Measurements from ENCODE around the gene LCNL1. TPM values are rescaled to one million over a fixed set of nuclear protein-coding genes. Genes with fewer than 3 reads are reported as not detected.

LCNL1 gene
- polyA plus RNA-seq, 1 donor (not counting 4 experiments of a cell fraction or from before 2014, with no cell fraction given): not detected

GRCh38 chr9:137011156-137011555 is 28.4 kb downstream of the LCNL1 start:
- dilution Hi-C loops (cut with MboI; ENCODE audit: extremely low pct_ligation_motif_present, low sequenced_read_pairs): no loop called here
- H2AFZ ChIP-seq (ENCODE audit: control insufficient read depth, low read length): no peak overlapping the region

DNA sequence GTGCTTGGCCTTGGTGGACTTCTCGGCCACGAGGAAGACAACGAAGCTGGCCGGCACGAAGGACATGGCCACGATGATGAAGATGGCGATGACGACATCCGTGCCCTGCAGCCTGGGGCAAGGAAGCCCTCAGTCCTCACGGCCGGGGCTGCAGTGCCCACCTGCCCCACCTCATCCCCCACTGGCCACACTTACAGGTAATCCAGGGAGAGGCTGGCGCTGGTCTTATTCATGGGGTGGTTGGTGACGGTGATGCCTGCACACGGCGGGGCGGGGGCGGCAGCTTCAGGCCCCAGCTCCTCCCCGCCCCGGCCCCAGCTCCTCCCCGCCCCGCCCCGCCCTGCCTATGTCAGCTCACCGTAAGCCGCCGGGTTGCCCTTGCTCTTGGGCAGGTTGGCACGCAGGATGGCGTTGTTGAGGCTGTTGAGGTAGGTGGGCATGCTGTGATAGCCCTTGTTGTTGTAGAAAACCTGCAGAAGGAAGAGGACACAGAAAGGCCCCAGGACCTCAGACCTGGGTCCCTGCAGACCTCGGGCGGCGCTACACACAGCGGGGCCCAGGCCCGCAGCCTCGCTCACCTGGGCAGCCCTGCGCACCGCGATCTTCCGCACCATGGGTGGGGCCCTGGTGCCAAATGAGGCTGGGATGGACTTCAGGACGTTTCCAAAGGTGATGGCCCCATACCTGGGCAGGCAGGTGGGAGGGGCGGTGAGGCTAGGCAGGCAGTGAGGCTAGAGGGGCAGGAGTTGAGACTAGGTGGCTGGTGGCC is 29.3 kb downstream of the LCNL1 start:
- no peak overlapping the region for H3K9ac ChIP-seq (ENCODE audit: control insufficient read depth, extremely low read depth, insufficient read depth, low read length)
- H3K27ac ChIP-seq (ENCODE audit: control insufficient read depth, insufficient read depth, low read length): no peak overlapping the region
- no peak overlapping the region for H3K4me2 ChIP-seq (ENCODE audit: control insufficient read depth, extremely low read depth, insufficient read depth, low read depth, low read length)
- H3K27me3 ChIP-seq (ENCODE audit: control insufficient read depth, extremely low read depth, insufficient read depth, low read length): no peaks in the 10 kb centered on the region
- no peaks in the 10 kb centered on the region for H3K36me3 ChIP-seq (ENCODE audit: control insufficient read depth in 2 of 2, extremely low read depth in 1 of 2, insufficient read depth in 2 of 2, low read length in 2 of 2)
- FAIRE-seq (no peak), DNase-seq (ENCODE audit: low read depth, low spot score) (no peak)
- H3K9me1 ChIP-seq (ENCODE audit: control insufficient read depth, extremely low read depth, insufficient read depth, low read length): no peaks in the 10 kb centered on the region
- H2AFZ ChIP-seq (ENCODE audit: control insufficient read depth, low read length): no peak overlapping the region
- no peaks in the 10 kb centered on the region for H3K9me3 ChIP-seq (ENCODE audit: control insufficient read depth, low read depth, low read length)
- TF ChIP-seq, protein P1, sequence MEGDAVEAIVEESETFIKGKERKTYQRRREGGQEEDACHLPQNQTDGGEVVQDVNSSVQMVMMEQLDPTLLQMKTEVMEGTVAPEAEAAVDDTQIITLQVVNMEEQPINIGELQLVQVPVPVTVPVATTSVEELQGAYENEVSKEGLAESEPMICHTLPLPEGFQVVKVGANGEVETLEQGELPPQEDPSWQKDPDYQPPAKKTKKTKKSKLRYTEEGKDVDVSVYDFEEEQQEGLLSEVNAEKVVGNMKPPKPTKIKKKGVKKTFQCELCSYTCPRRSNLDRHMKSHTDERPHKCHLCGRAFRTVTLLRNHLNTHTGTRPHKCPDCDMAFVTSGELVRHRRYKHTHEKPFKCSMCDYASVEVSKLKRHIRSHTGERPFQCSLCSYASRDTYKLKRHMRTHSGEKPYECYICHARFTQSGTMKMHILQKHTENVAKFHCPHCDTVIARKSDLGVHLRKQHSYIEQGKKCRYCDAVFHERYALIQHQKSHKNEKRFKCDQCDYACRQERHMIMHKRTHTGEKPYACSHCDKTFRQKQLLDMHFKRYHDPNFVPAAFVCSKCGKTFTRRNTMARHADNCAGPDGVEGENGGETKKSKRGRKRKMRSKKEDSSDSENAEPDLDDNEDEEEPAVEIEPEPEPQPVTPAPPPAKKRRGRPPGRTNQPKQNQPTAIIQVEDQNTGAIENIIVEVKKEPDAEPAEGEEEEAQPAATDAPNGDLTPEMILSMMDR (optimal IDR thresholded peaks at IDR 0.05 in 1 of 3, IDR thresholded peaks at IDR 0.05 in 1 of 3, conservative IDR thresholded peaks at IDR 0.05 in 1 of 3; ENCODE audit: extremely low read depth in 1 of 3, insufficient read depth in 2 of 3, low read length in 3 of 3): no peak
- TF ChIP-seq EZH2 (IDR thresholded peaks at IDR 0.05; ENCODE audit: low read length): no peak
- H4K20me1 ChIP-seq (ENCODE audit: control insufficient read depth, extremely low read depth, insufficient read depth, low read length): no peaks in the 10 kb centered on the region
- no peaks in the 10 kb centered on the region for H3K79me2 ChIP-seq (ENCODE audit: control insufficient read depth, insufficient read depth, low read length)
- no peaks in the 10 kb centered on the region for H3K4me1 ChIP-seq (ENCODE audit: control insufficient read depth, extremely low read depth, insufficient read depth, low read length)
- no peak overlapping the region for H3K4me3 ChIP-seq (ENCODE audit: control insufficient read depth in 2 of 3, extremely low read depth in 1 of 3, insufficient read depth in 2 of 3, low read depth in 1 of 3, low read length in 3 of 3)
- dilution Hi-C loops (cut with MboI; ENCODE audit: extremely low pct_ligation_motif_present, low sequenced_read_pairs): no loop called here

More at GRCh38 chr9:137011156-137011555, 28.4 kb downstream of the LCNL1 start:
- Histone ChIP-seq H3K36me3 (ENCODE audit: control insufficient read depth in 2 of 2, extremely low read depth in 1 of 2, insufficient read depth in 2 of 2, low read length in 2 of 2) (no peaks in the 10 kb centered on the region), H3K9ac (ENCODE audit: control insufficient read depth, extremely low read depth, insufficient read depth, low read length) (no peak overlapping the region), H3K4me2 (ENCODE audit: control insufficient read depth, extremely low read depth, insufficient read depth, low read depth, low read length) (no peak overlapping the region), H3K27me3 (ENCODE audit: control insufficient read depth, extremely low read depth, insufficient read depth, low read length) (no peaks in the 10 kb centered on the region), H3K9me3 (ENCODE audit: control insufficient read depth, low read depth, low read length) (no peaks in the 10 kb centered on the region), H3K4me3 (ENCODE audit: control insufficient read depth in 2 of 3, extremely low read depth in 1 of 3, insufficient read depth in 2 of 3, low read depth in 1 of 3, low read length in 3 of 3) (no peak overlapping the region), H3K79me2 (ENCODE audit: control insufficient read depth, insufficient read depth, low read length) (no peaks in the 10 kb centered on the region), H4K20me1 (ENCODE audit: control insufficient read depth, extremely low read depth, insufficient read depth, low read length) (no peaks in the 10 kb centered on the region), H3K27ac (ENCODE audit: control insufficient read depth, insufficient read depth, low read length) (no peak overlapping the region), H3K9me1 (ENCODE audit: control insufficient read depth, extremely low read depth, insufficient read depth, low read length) (no peaks in the 10 kb centered on the region), H3K4me1 (ENCODE audit: control insufficient read depth, extremely low read depth, insufficient read depth, low read length) (no peaks in the 10 kb centered on the region)
- FAIRE-seq (no peak), DNase-seq (ENCODE audit: low read depth, low spot score) (no peak)
- no peak for TF ChIP-seq EZH2 (IDR thresholded peaks at IDR 0.05; ENCODE audit: low read length)
- TF ChIP-seq, protein P1 (optimal IDR thresholded peaks at IDR 0.05 in 1 of 3, IDR thresholded peaks at IDR 0.05 in 1 of 3, conservative IDR thresholded peaks at IDR 0.05 in 1 of 3; ENCODE audit: extremely low read depth in 1 of 3, insufficient read depth in 2 of 3, low read length in 3 of 3): no peak
